Progenitor cell of endocrine pancreas (in vitro differentiated cells): Measurements from ENCODE around the gene SH3PXD2B. TPM values are rescaled to one million over a fixed set of nuclear protein-coding genes. Genes with fewer than 3 reads are reported as not detected.
"Not testable (repeated sequence)": the region's sequence is repeated elsewhere in the genome, so short reads cannot be mapped to it uniquely, and the experiment has no call there.

ENCODE experiments used
- DNase-seq: peaks from one replicate; pipeline ENCODE4 v3.0.0; 2021; ENCODE audit warnings: low spot score; ENCODE audit not compliant: unreplicated experiment
- H3K27ac Mint-ChIP-seq: 2 replicates; pipeline ENCODE4 v1.8.0; 2021; ENCODE audit warnings: mild to moderate bottlenecking, moderate library complexity, mixed read lengths
- H3K27me3 Mint-ChIP-seq: 2 replicates; pipeline ENCODE4 v1.8.0; 2021; ENCODE audit warnings: mixed read lengths
- H3K36me3 Mint-ChIP-seq: 2 replicates; pipeline ENCODE4 v1.8.0; 2022; ENCODE audit warnings: mixed read lengths; ENCODE audit not compliant: insufficient read depth
- H3K4me1 Mint-ChIP-seq: 2 replicates; pipeline ENCODE4 v1.8.0; 2021; ENCODE audit warnings: low read depth, mixed read lengths
- H3K4me3 Mint-ChIP-seq: 2 replicates; pipeline ENCODE4 v1.8.0; 2021; ENCODE audit warnings: low read depth, mild to moderate bottlenecking, moderate library complexity, mixed read lengths
- H3K9me3 Mint-ChIP-seq: 2 replicates; pipeline ENCODE4 v1.8.0; 2021; ENCODE audit warnings: low read depth, mixed read lengths
- CTCF ChIP-seq: fragments of 200-600 bp; sonication (generic); IDR thresholded peaks from one replicate; pipeline ENCODE4 v1.5.0; 2021; ENCODE audit warnings: antibody characterized with exemption, mild to moderate bottlenecking; ENCODE audit not compliant: unreplicated experiment
- total RNA-seq: library from RNA; stranded (reverse); gene quantifications from 2 replicates; pipeline ENCODE4 v1.2.1, GENCODE V29; 2021

SH3PXD2B gene
- total RNA-seq, 1 donor from 2014 or later, result 79.8 TPM

DNA sequence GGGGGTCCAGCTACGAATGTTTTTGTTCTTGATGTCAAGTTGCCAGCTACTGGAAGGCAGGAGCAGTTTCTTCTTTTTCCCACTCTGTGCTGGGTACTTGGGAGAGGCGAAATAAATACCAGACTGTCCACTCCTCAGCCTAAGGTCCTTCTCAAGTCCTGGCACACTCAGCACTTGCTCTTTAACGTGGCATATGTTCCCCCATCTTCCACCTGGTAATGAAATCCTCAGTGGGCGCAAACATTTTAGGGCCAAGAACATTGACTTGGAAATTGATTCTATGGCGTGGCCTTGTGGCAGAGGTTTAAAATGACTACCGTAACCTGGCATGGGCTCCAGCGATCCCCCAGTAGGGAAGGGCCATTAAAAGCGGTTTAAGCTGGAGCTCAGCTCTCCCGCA is 119.7 kb downstream of the SH3PXD2B start:
- no peaks in the 10 kb centered on the region for H3K27me3 Mint-ChIP-seq
- H3K36me3 Mint-ChIP-seq, result peaks cover 14% of the 10 kb centered on the region
- TF ChIP-seq CTCF, result no peak
- no peak overlapping the region for H3K4me3 Mint-ChIP-seq
- no peak overlapping the region for H3K27ac Mint-ChIP-seq
- no peak for DNase-seq
- no peaks in the 10 kb centered on the region for H3K4me1 Mint-ChIP-seq
- no peaks in the 10 kb centered on the region for H3K9me3 Mint-ChIP-seq

DNA sequence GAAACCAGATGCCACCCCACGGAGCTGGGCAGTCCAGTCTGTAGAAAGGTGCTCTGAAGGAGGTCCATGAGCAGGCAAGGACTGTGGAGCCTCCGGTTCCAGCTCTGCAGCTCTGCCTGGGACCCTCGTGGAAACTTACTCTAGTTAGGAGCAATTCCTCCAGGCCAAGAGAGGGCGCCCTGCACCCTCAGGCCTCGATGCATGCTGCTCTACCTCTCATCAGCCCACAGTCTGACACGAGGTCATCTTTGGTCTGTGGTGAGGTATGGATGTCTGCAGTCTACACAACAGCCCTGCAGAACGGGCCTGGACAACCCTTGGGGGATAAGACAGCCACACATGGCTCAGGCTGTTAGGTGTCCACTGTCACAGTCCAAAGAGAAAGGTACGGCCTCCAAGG is 120.1 kb downstream of the SH3PXD2B start:
- Mint-ChIP-seq H3K27me3 (no peaks in the 10 kb centered on the region), H3K4me1 (no peaks in the 10 kb centered on the region), H3K4me3 (no peak overlapping the region), H3K36me3 (peaks cover 14% of the 10 kb centered on the region), H3K9me3 (no peaks in the 10 kb centered on the region), H3K27ac (no peak overlapping the region)
- no peak for TF ChIP-seq CTCF
- no peak for DNase-seq

DNA sequence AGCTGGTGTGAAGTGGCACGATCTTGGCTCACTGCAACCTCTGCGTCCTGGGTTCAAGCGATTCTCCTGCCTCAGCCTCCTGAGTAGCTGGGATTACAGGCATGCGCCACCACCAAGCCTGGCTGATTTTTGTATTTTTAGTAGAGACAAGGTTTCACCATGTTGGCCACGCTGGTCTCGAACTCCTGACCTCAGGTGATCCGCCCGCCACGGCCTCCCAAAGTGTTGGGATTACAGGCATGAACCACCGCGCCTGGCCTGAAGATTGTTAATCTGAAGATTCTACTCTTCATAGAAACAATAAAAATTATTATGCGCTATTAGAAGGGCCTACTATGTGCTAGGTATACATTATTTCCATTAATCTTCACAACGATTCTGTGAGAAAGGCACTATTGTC is 127.4 kb downstream of the SH3PXD2B start:
- not testable (repeated sequence) for H3K4me1 Mint-ChIP-seq, H3K4me3 Mint-ChIP-seq, H3K36me3 Mint-ChIP-seq, H3K27me3 Mint-ChIP-seq, H3K27ac Mint-ChIP-seq, DNase-seq, H3K9me3 Mint-ChIP-seq

GRCh38 chr5:172325452-172325851 is 128.9 kb downstream of the SH3PXD2B start:
- DNase-seq, result no peak
- peaks cover 11% of the 10 kb centered on the region for H3K4me1 Mint-ChIP-seq
- no peaks in the 10 kb centered on the region for H3K36me3 Mint-ChIP-seq

DNA sequence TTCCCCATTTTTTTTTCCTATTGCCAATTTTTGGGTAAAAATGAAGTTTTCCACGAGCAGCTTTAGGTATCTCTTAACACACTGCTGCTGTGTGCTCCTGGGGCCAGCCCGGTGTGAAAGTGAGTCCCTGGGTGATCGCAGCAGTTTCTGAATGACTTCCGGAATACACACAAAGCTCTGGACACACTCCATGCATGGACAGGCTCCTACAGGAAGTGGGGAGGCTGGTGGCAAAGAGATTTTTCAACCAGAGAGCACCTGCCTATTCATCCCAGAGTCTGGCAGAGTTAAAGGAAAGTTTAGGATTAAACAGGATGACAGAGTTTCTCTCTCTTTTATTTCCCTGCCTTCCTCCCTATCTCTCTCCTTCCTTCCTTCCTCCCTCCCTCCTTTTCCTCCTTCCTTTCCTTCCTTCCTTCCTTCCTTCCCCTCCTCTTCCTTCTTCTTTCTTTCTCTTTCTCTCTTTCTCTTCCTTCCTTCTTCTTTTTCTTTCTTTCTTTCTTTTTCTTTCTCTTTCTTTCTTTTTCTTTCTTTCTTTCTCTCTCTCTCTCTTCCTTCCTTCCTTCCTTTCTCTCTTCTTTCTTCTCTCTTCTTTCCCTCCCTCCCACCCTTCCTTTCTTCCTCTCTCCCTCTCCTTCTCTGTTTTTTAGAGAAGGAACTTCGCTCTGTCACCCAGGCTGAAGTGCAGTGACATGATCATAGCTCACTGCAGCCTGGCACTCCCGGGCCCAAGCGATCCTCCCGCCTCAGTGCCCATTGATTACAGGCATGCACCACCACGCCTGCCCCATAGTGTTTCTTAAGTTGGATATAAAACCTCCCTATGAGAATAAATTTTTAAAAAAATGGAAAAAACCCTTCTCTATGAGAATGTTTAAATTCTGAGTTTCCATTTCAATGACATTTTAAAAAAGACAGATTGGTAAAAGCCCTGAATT is 132.0 kb downstream of the SH3PXD2B start:
- no peak for TF ChIP-seq CTCF
- peak overlapping the region; percentile 88 for H3K27ac Mint-ChIP-seq
- DNase-seq, result no peak
- H3K27me3 Mint-ChIP-seq, result no peaks in the 10 kb centered on the region
- no peaks in the 10 kb centered on the region for H3K9me3 Mint-ChIP-seq
- H3K4me3 Mint-ChIP-seq, result no peak overlapping the region
- peaks cover 11% of the 10 kb centered on the region for H3K4me1 Mint-ChIP-seq
- H3K36me3 Mint-ChIP-seq, result no peaks in the 10 kb centered on the region

More at GRCh38 chr5:172325452-172325851, 128.9 kb downstream of the SH3PXD2B start:
- Mint-ChIP-seq H3K4me3 (no peak overlapping the region), H3K9me3 (no peaks in the 10 kb centered on the region), H3K27me3 (no peaks in the 10 kb centered on the region), H3K27ac (no peak overlapping the region)
- no peak for TF ChIP-seq CTCF

DNA sequence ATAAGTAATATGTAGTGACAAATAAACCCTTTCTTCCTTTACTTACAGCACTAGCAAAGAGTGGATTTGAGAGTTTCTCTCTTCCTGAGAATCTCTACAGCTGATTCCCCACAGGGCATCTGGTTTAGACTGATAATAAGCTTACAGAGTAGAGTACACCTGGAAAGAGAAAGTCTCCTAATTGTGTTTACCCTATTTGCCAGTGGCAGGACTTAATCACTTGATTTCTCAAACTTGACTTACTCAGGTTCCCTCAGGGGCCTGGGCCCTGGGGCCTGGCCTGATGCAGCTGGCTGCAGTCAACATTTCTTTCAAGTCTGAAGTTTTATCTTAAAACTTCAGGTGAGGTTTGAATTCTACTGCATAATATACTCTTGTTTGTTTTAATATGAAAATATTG is 132.7 kb downstream of the SH3PXD2B start:
- Mint-ChIP-seq H3K9me3 (no peaks in the 10 kb centered on the region), H3K27me3 (no peaks in the 10 kb centered on the region), H3K27ac (peak overlapping the region; percentile 89), H3K4me3 (no peak overlapping the region), H3K36me3 (no peaks in the 10 kb centered on the region), H3K4me1 (peaks cover 11% of the 10 kb centered on the region)
- no peak for DNase-seq
- TF ChIP-seq CTCF, result no peak
